HepG2 (cell line): Measurements from ENCODE around the gene GFOD1. TPM values are rescaled to one million over a fixed set of nuclear protein-coding genes. Genes with fewer than 3 reads are reported as not detected.

Experiments
- BCL6 ChIP-seq: IDR thresholded peaks from 2 replicates; pipeline ENCODE4 v1.6.1; 2016; ENCODE audit warnings: missing genetic modification reagents, missing compliant biosample characterization
- CEBPG ChIP-seq: IDR thresholded peaks from 2 replicates; pipeline ENCODE4 v1.6.1; 2016
- EHMT2 ChIP-seq: fragments of 200-600 bp; sonication (generic); IDR thresholded peaks from 2 replicates; pipeline ENCODE4 v1.7.0; 2017; ENCODE audit warnings: antibody characterized with exemption, low read depth, low read length, borderline replicate concordance
- ELF4 ChIP-seq: sonication (generic); formaldehyde crosslinking; IDR thresholded peaks from 2 replicates; pipeline ENCODE4 v1.5.0; 2020; ENCODE audit warnings: missing genetic modification reagents, mild to moderate bottlenecking, moderate library complexity, borderline replicate concordance
- FOXC1 ChIP-seq: sonication (generic); formaldehyde crosslinking; IDR thresholded peaks from 2 replicates; pipeline ENCODE4 v1.8.0; 2022; ENCODE audit warnings: mild to moderate bottlenecking, missing genetic modification reagents, borderline replicate concordance
- MEF2D ChIP-seq: sonication (generic); formaldehyde crosslinking; IDR thresholded peaks from 2 replicates; pipeline ENCODE4 v1.5.1; 2020; ENCODE audit warnings: mild to moderate bottlenecking, missing genetic modification reagents
- NFE2L2 ChIP-seq: fragments of 150-350 bp; IDR thresholded peaks from 2 replicates; pipeline ENCODE4 v1.6.1; 2014; ENCODE audit warnings: low read length
- NONO ChIP-seq, 2 experiments: fragments of 450-650 bp in 1 of 2; sonication (generic) in 1 of 2; formaldehyde crosslinking in 1 of 2; IDR thresholded peaks in 1 of 2; conservative IDR thresholded peaks in 1 of 2; 2 replicates each; pipeline versions ENCODE4 v1.6.1 to v1.8.0; 2017 to 2022; ENCODE audit warnings: mild to moderate bottlenecking in 1 of 2, missing genetic modification reagents in 1 of 2, moderate library complexity in 1 of 2
- PPARG ChIP-seq: conservative IDR thresholded peaks from 2 replicates; pipeline ENCODE4 v1.6.1; 2016; ENCODE audit warnings: missing biosample characterization, missing genetic modification reagents
- RBAK ChIP-seq: sonication (generic); formaldehyde crosslinking; IDR thresholded peaks from 2 replicates; pipeline ENCODE4 v1.5.1; 2020; ENCODE audit warnings: mild to moderate bottlenecking, missing genetic modification reagents
- SOX6 ChIP-seq, 2 experiments: fragments of 450-650 bp in 1 of 2; sonication (generic) in 1 of 2; formaldehyde crosslinking in 1 of 2; IDR thresholded peaks; 2 replicates each; pipeline versions ENCODE4 v1.4.0 to v1.6.1; 2017 to 2020; ENCODE audit warnings: antibody characterized with exemption in 1 of 2, mild to moderate bottlenecking in 1 of 2, missing genetic modification reagents in 1 of 2
- TBX3 ChIP-seq: fragments of 450-650 bp; IDR thresholded peaks from 2 replicates; pipeline ENCODE4 v1.6.1; 2017; ENCODE audit warnings: antibody characterized with exemption, mild to moderate bottlenecking, inconsistent platforms, borderline replicate concordance
- THYN1 ChIP-seq: sonication (generic); formaldehyde crosslinking; IDR thresholded peaks from 2 replicates; pipeline ENCODE4 v1.8.1; 2023; ENCODE audit warnings: low read depth, mild to moderate bottlenecking, moderate library complexity, missing genetic modification reagents, borderline replicate concordance
- ZBTB3 ChIP-seq: sonication (generic); formaldehyde crosslinking; IDR thresholded peaks from 2 replicates; pipeline ENCODE4 v1.4.0; 2020; ENCODE audit warnings: low read depth, mild to moderate bottlenecking, moderate library complexity, missing genetic modification reagents, borderline replicate concordance
- ZNF451 ChIP-seq: sonication (generic); formaldehyde crosslinking; IDR thresholded peaks from 2 replicates; pipeline ENCODE4 v1.5.0; 2020; ENCODE audit warnings: mild to moderate bottlenecking, missing genetic modification reagents
- polyA plus RNA-seq, 8 experiments: library from polyadenylated mRNA; depleted of rRNA in 3 of 8; stranded (reverse) in 7 of 8; unstranded in 1 of 8; fragments of >200 nt; fragmentation: Illumina TruSeq in 4 of 8; extraction: Trizol in 4 of 8; gene quantifications; 2 replicates each; pipeline versions ENCODE4 v1.2.1 to v1.2.3, GENCODE V29; 2011 to 2016; ENCODE audit warnings: low read depth in 4 of 8, missing spikeins in 1 of 8, mixed read lengths in 1 of 8; ENCODE audit not compliant: insufficient read depth in 1 of 8
- total RNA-seq, 5 experiments: library from RNA; depleted of rRNA; stranded (reverse); fragments of >200 nt; fragmentation: Illumina TruSeq; extraction: Trizol; gene quantifications; 2 replicates each; pipeline ENCODE4 v1.2.3, GENCODE V29; 2016; ENCODE audit warnings: low read depth in 1 of 5
- TF ChIP-seq, protein P1 (sequence below): sonication (generic); formaldehyde crosslinking; IDR thresholded peaks from 2 replicates; pipeline ENCODE4 v1.4.0; 2020; ENCODE audit warnings: missing genetic modification reagents
- TF ChIP-seq, protein P2 (sequence below): IDR thresholded peaks from 2 replicates; pipeline ENCODE4 v1.6.1; 2016; ENCODE audit warnings: missing compliant biosample characterization, missing genetic modification reagents, borderline replicate concordance
- TF ChIP-seq, protein P3 (sequence below): IDR thresholded peaks from 2 replicates; pipeline ENCODE4 v1.6.1; 2016; ENCODE audit warnings: control low read depth
- TF ChIP-seq, protein P4 (sequence below): sonication (generic); formaldehyde crosslinking; IDR thresholded peaks from 2 replicates; pipeline ENCODE4 v1.4.0; 2020; ENCODE audit warnings: missing genetic modification reagents
- TF ChIP-seq, protein P5 (sequence below): sonication (generic); formaldehyde crosslinking; conservative IDR thresholded peaks from 2 replicates; pipeline ENCODE4 v1.4.0; 2020; ENCODE audit warnings: mild to moderate bottlenecking, missing genetic modification reagents, moderate library complexity

GFOD1 gene
- total and polyA plus RNA-seq, 2 of the 13 experiments (the other 11 are each of a cell fraction or from before 2014, with no cell fraction given) = 1.9 to 6.4 TPM

DNA sequence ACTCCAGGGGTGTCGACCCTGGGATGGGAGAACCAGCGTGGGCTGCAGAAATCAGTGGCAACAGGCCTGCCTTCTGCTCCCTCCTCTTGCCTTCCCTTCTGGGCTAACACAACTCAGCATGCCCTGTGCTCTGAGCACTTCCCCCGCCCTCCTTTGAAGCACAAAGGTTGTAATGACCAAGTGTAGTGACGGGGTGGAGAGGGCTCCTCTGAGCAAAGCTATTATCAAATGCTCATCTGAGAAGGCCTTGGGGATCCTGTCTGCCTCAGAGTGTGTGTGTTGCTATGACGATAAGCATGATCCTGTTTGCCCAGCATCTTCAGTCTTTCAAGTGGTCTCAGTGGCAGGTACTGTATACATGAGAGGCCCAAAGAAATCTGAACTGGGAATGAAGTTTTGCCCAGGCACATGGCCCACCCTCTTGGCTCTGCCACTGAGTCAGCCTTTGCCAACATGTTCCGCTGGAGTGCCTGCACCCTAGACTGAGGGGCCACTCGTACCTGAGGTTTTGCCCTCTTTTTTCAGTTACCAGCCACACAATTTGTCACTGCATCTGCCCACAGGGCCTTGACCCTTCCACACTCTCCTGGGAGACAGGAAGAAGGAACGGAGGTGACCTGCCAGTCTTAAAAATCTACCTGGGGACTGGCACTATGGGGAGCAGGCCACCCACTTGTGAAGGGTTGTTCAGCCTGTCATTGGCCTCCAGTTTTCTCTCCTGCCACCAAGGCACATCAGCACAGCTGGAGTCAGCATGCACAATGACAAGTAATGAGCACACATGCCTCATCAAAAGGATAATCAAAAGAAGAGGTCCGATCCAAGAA, 74.5 kb downstream of the GFOD1 start (continued):
- TF ChIP-seq NONO (IDR thresholded peaks at IDR 0.05) = no peak
- TF ChIP-seq NONO (CRISPR knock-in tag; conservative IDR thresholded peaks at IDR 0.05) = no peak
- TF ChIP-seq EHMT2 = no peak
- no peak for TF ChIP-seq FOXC1 (CRISPR knock-in tag)
- no peak for TF ChIP-seq BCL6 (CRISPR knock-in tag)
- TF ChIP-seq, protein P1, sequence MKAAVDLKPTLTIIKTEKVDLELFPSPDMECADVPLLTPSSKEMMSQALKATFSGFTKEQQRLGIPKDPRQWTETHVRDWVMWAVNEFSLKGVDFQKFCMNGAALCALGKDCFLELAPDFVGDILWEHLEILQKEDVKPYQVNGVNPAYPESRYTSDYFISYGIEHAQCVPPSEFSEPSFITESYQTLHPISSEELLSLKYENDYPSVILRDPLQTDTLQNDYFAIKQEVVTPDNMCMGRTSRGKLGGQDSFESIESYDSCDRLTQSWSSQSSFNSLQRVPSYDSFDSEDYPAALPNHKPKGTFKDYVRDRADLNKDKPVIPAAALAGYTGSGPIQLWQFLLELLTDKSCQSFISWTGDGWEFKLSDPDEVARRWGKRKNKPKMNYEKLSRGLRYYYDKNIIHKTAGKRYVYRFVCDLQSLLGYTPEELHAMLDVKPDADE = no peak
- TF ChIP-seq, protein P2, sequence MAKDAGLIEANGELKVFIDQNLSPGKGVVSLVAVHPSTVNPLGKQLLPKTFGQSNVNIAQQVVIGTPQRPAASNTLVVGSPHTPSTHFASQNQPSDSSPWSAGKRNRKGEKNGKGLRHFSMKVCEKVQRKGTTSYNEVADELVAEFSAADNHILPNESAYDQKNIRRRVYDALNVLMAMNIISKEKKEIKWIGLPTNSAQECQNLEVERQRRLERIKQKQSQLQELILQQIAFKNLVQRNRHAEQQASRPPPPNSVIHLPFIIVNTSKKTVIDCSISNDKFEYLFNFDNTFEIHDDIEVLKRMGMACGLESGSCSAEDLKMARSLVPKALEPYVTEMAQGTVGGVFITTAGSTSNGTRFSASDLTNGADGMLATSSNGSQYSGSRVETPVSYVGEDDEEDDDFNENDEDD (CRISPR knock-in tag) = no peak
- no peak for TF ChIP-seq TBX3
- TF ChIP-seq RBAK = no peak
- no peak for TF ChIP-seq NFE2L2
- no peak for TF ChIP-seq ZBTB3 (CRISPR knock-in tag)
- no peak for TF ChIP-seq SOX6 (IDR thresholded peaks at IDR 0.05)
- peak; percentile 60 for TF ChIP-seq SOX6 (CRISPR knock-in tag; IDR thresholded peaks at IDR 0.05)
- TF ChIP-seq, protein P3, sequence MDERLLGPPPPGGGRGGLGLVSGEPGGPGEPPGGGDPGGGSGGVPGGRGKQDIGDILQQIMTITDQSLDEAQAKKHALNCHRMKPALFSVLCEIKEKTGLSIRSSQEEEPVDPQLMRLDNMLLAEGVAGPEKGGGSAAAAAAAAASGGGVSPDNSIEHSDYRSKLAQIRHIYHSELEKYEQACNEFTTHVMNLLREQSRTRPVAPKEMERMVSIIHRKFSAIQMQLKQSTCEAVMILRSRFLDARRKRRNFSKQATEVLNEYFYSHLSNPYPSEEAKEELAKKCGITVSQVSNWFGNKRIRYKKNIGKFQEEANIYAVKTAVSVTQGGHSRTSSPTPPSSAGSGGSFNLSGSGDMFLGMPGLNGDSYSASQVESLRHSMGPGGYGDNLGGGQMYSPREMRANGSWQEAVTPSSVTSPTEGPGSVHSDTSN (CRISPR knock-in tag) = no peak
- TF ChIP-seq CEBPG (CRISPR knock-in tag) = 0 out of 2 replicates have a peak, but pooled peaks have one; percentile 14
- TF ChIP-seq ZNF451 (CRISPR knock-in tag) = no peak
- TF ChIP-seq, protein P4, sequence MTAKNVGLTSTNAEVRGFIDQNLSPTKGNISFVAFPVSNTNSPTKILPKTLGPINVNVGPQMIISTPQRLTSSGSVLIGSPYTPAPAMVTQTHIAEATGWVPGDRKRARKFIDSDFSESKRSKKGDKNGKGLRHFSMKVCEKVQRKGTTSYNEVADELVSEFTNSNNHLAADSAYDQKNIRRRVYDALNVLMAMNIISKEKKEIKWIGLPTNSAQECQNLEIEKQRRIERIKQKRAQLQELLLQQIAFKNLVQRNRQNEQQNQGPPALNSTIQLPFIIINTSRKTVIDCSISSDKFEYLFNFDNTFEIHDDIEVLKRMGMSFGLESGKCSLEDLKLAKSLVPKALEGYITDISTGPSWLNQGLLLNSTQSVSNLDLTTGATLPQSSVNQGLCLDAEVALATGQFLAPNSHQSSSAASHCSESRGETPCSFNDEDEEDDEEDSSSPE (CRISPR knock-in tag) = no peak
- TF ChIP-seq ELF4 (CRISPR knock-in tag) = no peak
- TF ChIP-seq MEF2D = no peak
- TF ChIP-seq PPARG (CRISPR knock-in tag) = peak; percentile 69
- TF ChIP-seq, protein P5, sequence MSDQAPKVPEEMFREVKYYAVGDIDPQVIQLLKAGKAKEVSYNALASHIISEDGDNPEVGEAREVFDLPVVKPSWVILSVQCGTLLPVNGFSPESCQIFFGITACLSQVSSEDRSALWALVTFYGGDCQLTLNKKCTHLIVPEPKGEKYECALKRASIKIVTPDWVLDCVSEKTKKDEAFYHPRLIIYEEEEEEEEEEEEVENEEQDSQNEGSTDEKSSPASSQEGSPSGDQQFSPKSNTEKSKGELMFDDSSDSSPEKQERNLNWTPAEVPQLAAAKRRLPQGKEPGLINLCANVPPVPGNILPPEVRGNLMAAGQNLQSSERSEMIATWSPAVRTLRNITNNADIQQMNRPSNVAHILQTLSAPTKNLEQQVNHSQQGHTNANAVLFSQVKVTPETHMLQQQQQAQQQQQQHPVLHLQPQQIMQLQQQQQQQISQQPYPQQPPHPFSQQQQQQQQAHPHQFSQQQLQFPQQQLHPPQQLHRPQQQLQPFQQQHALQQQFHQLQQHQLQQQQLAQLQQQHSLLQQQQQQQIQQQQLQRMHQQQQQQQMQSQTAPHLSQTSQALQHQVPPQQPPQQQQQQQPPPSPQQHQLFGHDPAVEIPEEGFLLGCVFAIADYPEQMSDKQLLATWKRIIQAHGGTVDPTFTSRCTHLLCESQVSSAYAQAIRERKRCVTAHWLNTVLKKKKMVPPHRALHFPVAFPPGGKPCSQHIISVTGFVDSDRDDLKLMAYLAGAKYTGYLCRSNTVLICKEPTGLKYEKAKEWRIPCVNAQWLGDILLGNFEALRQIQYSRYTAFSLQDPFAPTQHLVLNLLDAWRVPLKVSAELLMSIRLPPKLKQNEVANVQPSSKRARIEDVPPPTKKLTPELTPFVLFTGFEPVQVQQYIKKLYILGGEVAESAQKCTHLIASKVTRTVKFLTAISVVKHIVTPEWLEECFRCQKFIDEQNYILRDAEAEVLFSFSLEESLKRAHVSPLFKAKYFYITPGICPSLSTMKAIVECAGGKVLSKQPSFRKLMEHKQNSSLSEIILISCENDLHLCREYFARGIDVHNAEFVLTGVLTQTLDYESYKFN (CRISPR knock-in tag) = 0 out of 2 replicates have a peak, but pooled peaks have one; percentile 44
- no peak for TF ChIP-seq THYN1 (CRISPR knock-in tag)
